CD4-positive, alpha-beta T cell (primary cell): ENCODE results near the gene HDAC4. TPM values are rescaled to one million over a fixed set of nuclear protein-coding genes. Genes with fewer than 3 reads are reported as not detected.

Experiments used
- ATAC-seq: fragments of 200-7000 bp; cut with Tn5 transposase; one replicate; pipeline ENCODE4 v1.10.0; 2022; ENCODE audit warnings: mild to moderate bottlenecking; ENCODE audit not compliant: poor library complexity
- CTCF ChIA-PET: fragments of 350-600 bp; sonication (Branson Sonifier 250); formaldehyde crosslinking; loops from one replicate; lab custom pipeline; 2021; ENCODE audit warnings: antibody characterized with exemption, inconsistent platforms; lab: Charles Lee
- POLR2A ChIA-PET: fragments of 350-600 bp; sonication (Branson Sonifier 250); formaldehyde crosslinking; loops from one replicate; lab custom pipeline; 2021; ENCODE audit warnings: antibody characterized with exemption, inconsistent platforms; lab: Charles Lee
- DNase-seq, 14 experiments: peaks; one replicate each; pipeline ENCODE4 v3.0.0-alpha.2; 2013 to 2020; ENCODE audit warnings: mixed read lengths in 2 of 14
- H3K27ac ChIP-seq, 2 donors: one replicate each; pipeline versions ENCODE4 v1.5.1 to v1.7.0; 2013; ENCODE audit warnings: low read length in 2 of 2, low read depth in 1 of 2, mild to moderate bottlenecking in 1 of 2
- H3K27me3 ChIP-seq, 2 experiments: 1 replicate in 1 of 2; 2 replicates in 1 of 2; pipeline versions ENCODE4 v1.6.1 to v1.7.0; 2013; ENCODE audit warnings: low read length in 2 of 2, control low read depth in 1 of 2, mild to moderate bottlenecking in 1 of 2, moderate library complexity in 1 of 2; ENCODE audit not compliant: insufficient read depth in 2 of 2, control insufficient read depth in 1 of 2
- H3K36me3 ChIP-seq: one replicate; pipeline ENCODE4 v1.6.1; 2013; ENCODE audit warnings: low read length, control low read depth; ENCODE audit not compliant: insufficient read depth
- H3K4me1 ChIP-seq: one replicate; pipeline ENCODE4 v1.6.1; 2013; ENCODE audit warnings: low read length, control low read depth; ENCODE audit not compliant: insufficient read depth
- H3K4me3 ChIP-seq: one replicate; pipeline ENCODE4 v1.5.1; 2013; ENCODE audit warnings: mild to moderate bottlenecking, low read length, moderate library complexity
- H3K9me3 ChIP-seq, 2 experiments: 1 replicate in 1 of 2; 2 replicates in 1 of 2; pipeline versions ENCODE4 v1.6.1 to v1.7.0; 2013; ENCODE audit warnings: low read length in 2 of 2, mild to moderate bottlenecking in 2 of 2, control low read depth in 1 of 2, moderate library complexity in 1 of 2; ENCODE audit not compliant: control insufficient read depth in 1 of 2, insufficient read depth in 1 of 2
- H3K27ac Mint-ChIP-seq: one replicate; pipeline ENCODE4 v1.8.0; 2020; ENCODE audit warnings: mixed read lengths
- H3K27me3 Mint-ChIP-seq: one replicate; pipeline ENCODE4 v1.8.0; 2021; ENCODE audit warnings: mixed read lengths
- H3K36me3 Mint-ChIP-seq: one replicate; pipeline ENCODE4 v1.8.0; 2021; ENCODE audit warnings: low read depth, mixed read lengths
- H3K4me1 Mint-ChIP-seq: one replicate; pipeline ENCODE4 v1.8.0; 2021; ENCODE audit warnings: low read depth, mixed read lengths
- H3K4me3 Mint-ChIP-seq: one replicate; pipeline ENCODE4 v1.8.0; 2020; ENCODE audit warnings: mild to moderate bottlenecking, mixed read lengths
- H3K9me3 Mint-ChIP-seq: one replicate; pipeline ENCODE4 v1.8.0; 2020; ENCODE audit warnings: mixed read lengths
- CTCF ChIP-seq: fragments of 200-600 bp; IDR thresholded peaks from one replicate; pipeline ENCODE4 v1.8.0; 2022; ENCODE audit warnings: antibody characterized with exemption, mild to moderate bottlenecking
- intact Hi-C, 2 experiments: fragments of 100-400 bp; cut with DNase I in 1 of 2; cut with micrococcal nuclease in 1 of 2; formaldehyde crosslinking; loops; one replicate each; pipeline versions ENCODE4 v1.15.1 to v1.9.0; 2023 to 2025; cut with DNase I, micrococcal nuclease
- total RNA-seq, 174 experiments: library from RNA in 2 of 174; stranded (reverse) in 2 of 174; gene quantifications; one replicate each; pipeline ENCODE4 v1.2.3 and lab custom pipeline; 2021 to 2026

Gene HDAC4
- total RNA-seq, 2 experiments from 2014 or later, result 45.3 to 49.2 TPM

DNA sequence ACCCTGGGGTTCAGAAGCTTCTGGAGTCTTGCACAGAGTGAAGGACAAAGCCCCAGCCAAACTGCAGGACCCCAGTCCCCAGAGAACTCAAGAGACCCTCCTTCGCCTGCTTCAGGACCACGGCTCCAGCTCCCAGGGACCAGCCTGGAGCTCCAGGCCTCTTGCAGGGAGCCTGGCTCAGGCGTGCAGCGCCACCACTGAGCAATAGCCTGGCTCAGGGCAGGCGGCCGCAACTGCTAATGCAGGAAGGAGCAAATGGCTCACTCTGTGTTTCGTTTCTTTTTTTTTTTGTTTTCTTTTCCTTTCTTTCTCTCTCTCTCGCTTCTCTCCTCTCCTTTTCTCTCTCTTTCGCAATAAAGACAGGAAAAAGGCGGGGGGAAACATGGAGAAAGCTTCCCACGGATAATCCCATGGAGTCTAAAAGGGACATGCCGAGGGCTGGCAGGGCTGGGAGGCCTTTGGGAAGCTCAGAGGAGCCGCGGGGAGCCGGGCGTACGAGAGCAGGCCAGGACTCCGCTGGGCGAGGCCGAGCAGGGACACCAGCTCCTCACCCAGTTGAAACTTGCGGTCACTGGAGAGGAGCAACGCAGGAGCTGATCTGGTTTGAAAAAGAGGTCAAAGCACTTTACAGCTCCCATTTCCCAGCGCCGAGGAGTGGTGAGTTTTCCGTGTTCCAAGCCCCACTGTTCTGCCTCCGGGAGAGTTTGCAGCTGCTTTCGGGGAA, 308.1 kb downstream of the HDAC4 start:
- no peaks in the 10 kb centered on the region for H3K9me3 Mint-ChIP-seq
- TF ChIP-seq CTCF, result no peak
- Histone ChIP-seq H3K4me3 (no peak overlapping the region), H3K36me3 (peaks cover 52% of the 10 kb centered on the region), H3K27ac (no peak overlapping the region), H3K4me1 (no peaks in the 10 kb centered on the region), H3K9me3 (no peaks in the 10 kb centered on the region), H3K27me3 (no peaks in the 10 kb centered on the region)
- DNase-seq, result no peak
- H3K27me3 Mint-ChIP-seq, result no peaks in the 10 kb centered on the region
- H3K36me3 Mint-ChIP-seq, result peaks cover 33% of the 10 kb centered on the region
- ChIA-PET POLR2A (interaction anchor here (0.6 kb wide), 1 partner anchor 203 kb away, joined by 3 read pairs; no protein-coding TSS in a partner anchor), CTCF (no interaction called here)
- H3K27ac Mint-ChIP-seq, result no peak overlapping the region
- ATAC-seq, result no peak
- no peaks in the 10 kb centered on the region for H3K4me1 Mint-ChIP-seq
- intact Hi-C loops, result no loop called here
- no peak overlapping the region for H3K4me3 Mint-ChIP-seq

GRCh38 chr2:239089884-239090283, 310.9 kb downstream of the HDAC4 start:
- Mint-ChIP-seq H3K36me3 (peaks cover 47% of the 10 kb centered on the region), H3K27me3 (no peaks in the 10 kb centered on the region), H3K4me3 (no peak overlapping the region), H3K9me3 (no peaks in the 10 kb centered on the region), H3K4me1 (no peaks in the 10 kb centered on the region), H3K27ac (no peak overlapping the region)
- intact Hi-C loops, result no loop called here
- POLR2A ChIA-PET, result no interaction called here
- no peak for TF ChIP-seq CTCF
- Histone ChIP-seq H3K27ac (no peak overlapping the region), H3K27me3 (no peaks in the 10 kb centered on the region), H3K4me1 (no peaks in the 10 kb centered on the region), H3K36me3 (peaks cover 38% of the 10 kb centered on the region), H3K4me3 (no peak overlapping the region), H3K9me3 (no peaks in the 10 kb centered on the region)
- DNase-seq, result no peak
- CTCF ChIA-PET, result no interaction called here
- no peak for ATAC-seq

DNA sequence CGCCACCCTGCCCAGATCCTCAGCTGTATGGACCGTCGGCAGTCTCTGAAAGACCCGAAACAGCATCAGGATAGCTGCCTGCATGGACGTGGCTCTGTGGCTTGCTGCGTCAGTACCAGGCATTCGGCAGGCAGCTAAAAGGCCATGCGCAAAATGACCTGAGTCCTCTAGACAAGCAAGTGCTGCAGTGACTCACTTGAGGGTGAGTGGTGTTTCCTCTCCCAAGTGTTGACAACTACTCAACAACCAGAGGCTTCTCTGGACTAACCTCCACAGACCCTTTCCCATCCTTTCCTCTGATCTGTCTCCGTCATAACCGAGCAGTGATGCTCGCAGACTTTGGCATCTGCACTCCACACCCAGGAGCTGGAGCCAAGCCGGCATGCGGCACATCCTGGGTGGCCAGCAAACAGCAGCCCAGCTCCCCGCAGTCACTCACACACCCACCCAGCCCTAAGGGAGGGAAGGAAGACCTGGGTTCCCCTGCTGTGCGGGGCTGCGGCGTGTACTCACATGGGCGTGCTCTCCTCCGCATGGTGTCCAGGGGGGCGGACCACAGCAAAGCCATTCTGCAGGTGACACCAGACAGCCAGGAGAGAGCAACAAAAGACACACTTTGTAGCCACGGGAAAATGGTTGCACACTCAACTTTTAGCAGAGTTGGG, 313.6 kb downstream of the HDAC4 start:
- no peak overlapping the region for H3K27ac Mint-ChIP-seq
- ChIA-PET CTCF (no interaction called here), POLR2A (no interaction called here)
- TF ChIP-seq CTCF, result no peak
- no peaks in the 10 kb centered on the region for H3K9me3 Mint-ChIP-seq
- H3K4me3 ChIP-seq, result no peak overlapping the region
- ATAC-seq (no peak), DNase-seq (no peak)
- H3K27me3 Mint-ChIP-seq, result no peaks in the 10 kb centered on the region
- no peak overlapping the region for H3K27ac ChIP-seq
- H3K36me3 Mint-ChIP-seq, result peaks cover 50% of the 10 kb centered on the region
- H3K27me3 ChIP-seq, result no peaks in the 10 kb centered on the region
- H3K4me3 Mint-ChIP-seq, result no peak overlapping the region
- no peaks in the 10 kb centered on the region for H3K4me1 ChIP-seq
- peaks cover 42% of the 10 kb centered on the region for H3K36me3 ChIP-seq
- intact Hi-C loops, result no loop called here
- H3K9me3 ChIP-seq, result no peaks in the 10 kb centered on the region
- no peaks in the 10 kb centered on the region for H3K4me1 Mint-ChIP-seq
